ENCODE measurements around the gene CFAP141.

DNA sequence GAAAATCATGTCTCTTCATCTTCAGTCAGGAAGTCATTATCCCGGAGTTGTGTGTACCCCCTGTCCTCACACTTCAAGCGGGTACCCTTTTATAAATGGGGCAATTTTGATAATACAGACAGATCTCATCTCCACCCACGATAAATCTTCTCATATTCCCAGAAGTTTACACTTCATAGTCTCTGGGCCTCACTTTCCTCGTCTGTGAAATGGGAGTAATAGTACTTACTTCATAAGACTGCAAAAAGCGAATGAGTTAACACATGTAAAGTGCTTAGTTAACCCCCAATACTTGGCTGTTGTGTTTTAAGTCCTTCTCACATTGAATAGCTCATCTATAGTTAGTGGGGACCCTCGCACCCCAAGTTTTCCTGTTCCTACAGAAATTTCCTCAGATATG lies 52.1 kb downstream of the CFAP141 start:
- TF ChIP-seq, protein P1, sequence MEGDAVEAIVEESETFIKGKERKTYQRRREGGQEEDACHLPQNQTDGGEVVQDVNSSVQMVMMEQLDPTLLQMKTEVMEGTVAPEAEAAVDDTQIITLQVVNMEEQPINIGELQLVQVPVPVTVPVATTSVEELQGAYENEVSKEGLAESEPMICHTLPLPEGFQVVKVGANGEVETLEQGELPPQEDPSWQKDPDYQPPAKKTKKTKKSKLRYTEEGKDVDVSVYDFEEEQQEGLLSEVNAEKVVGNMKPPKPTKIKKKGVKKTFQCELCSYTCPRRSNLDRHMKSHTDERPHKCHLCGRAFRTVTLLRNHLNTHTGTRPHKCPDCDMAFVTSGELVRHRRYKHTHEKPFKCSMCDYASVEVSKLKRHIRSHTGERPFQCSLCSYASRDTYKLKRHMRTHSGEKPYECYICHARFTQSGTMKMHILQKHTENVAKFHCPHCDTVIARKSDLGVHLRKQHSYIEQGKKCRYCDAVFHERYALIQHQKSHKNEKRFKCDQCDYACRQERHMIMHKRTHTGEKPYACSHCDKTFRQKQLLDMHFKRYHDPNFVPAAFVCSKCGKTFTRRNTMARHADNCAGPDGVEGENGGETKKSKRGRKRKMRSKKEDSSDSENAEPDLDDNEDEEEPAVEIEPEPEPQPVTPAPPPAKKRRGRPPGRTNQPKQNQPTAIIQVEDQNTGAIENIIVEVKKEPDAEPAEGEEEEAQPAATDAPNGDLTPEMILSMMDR (conservative IDR thresholded peaks at IDR 0.05): no peak
- TF ChIP-seq ZFX (IDR thresholded peaks at IDR 0.05): no peak
